A673 (cell line): ENCODE data around the gene PA2G4. TPM values are rescaled to one million over a fixed set of nuclear protein-coding genes. Genes with fewer than 3 reads are reported as not detected.
"Not testable (repeated sequence)": the region's sequence is repeated elsewhere in the genome, so short reads cannot be mapped to it uniquely, and the experiment has no call there.

ENCODE experiments used
- BruUV-seq: library from RNA; stranded (reverse); fragments of 400-500 nt; replicated peaks from 2 replicates; lab custom pipeline; 2021; lab: Mats Ljungman, UMichigan
- CTCF ChIA-PET: fragments of 300-600 bp; sonication (Branson Sonifier 250); formaldehyde crosslinking; loops from one replicate; lab custom pipeline; 2022; ENCODE audit warnings: antibody characterized with exemption; lab: Charles Lee
- POLR2A ChIA-PET: fragments of 300-600 bp; sonication (Branson Sonifier 250); formaldehyde crosslinking; loops from one replicate; lab custom pipeline; 2022; ENCODE audit warnings: antibody characterized with exemption; ENCODE audit not compliant: low non-redundant PET; lab: Charles Lee
- DNase-seq: peaks from one replicate; pipeline ENCODE4 v3.0.0-alpha.2; 2015; ENCODE audit warnings: low spot score
- H3K27ac ChIP-seq: fragments of 200-600 bp; sonication (generic); 2 replicates; pipeline ENCODE4 v1.5.1; 2016; ENCODE audit warnings: mixed run types, low read depth, mild to moderate bottlenecking, mixed read lengths, antibody characterized with exemption, low read length; ENCODE audit not compliant: poor library complexity, severe bottlenecking
- H3K27me3 ChIP-seq: fragments of 200-600 bp; sonication (generic); replicated peaks from 2 replicates; pipeline ENCODE4 v1.6.1; 2017; ENCODE audit warnings: mixed run types, low read depth, mild to moderate bottlenecking, mixed read lengths, antibody characterized with exemption, low read length; ENCODE audit not compliant: insufficient read depth, poor library complexity
- H3K36me3 ChIP-seq: fragments of 200-600 bp; sonication (generic); 2 replicates; pipeline ENCODE4 v1.6.1; 2016; ENCODE audit warnings: mixed run types, mild to moderate bottlenecking, mixed read lengths, antibody characterized with exemption, low read length; ENCODE audit not compliant: insufficient read depth, poor library complexity, severe bottlenecking
- H3K4me1 ChIP-seq: fragments of 200-600 bp; sonication (generic); 2 replicates; pipeline ENCODE4 v1.6.1; 2017; ENCODE audit warnings: mixed run types, mild to moderate bottlenecking, mixed read lengths, antibody characterized with exemption, low read length; ENCODE audit not compliant: insufficient read depth, poor library complexity, severe bottlenecking
- H3K4me3 ChIP-seq: fragments of 200-600 bp; sonication (generic); 2 replicates; pipeline ENCODE4 v1.5.1; 2016; ENCODE audit warnings: low read depth, mixed run types, mild to moderate bottlenecking, mixed read lengths, low read length; ENCODE audit not compliant: poor library complexity, severe bottlenecking
- H3K9me3 ChIP-seq: fragments of 200-600 bp; sonication (generic); 2 replicates; pipeline ENCODE4 v1.6.1; 2016; ENCODE audit warnings: mixed run types, low read depth, mild to moderate bottlenecking, mixed read lengths, antibody characterized with exemption, low read length; ENCODE audit not compliant: poor library complexity, severe bottlenecking
- CTCF ChIP-seq: fragments of 300-800, 200-600 bp; sonication (generic); conservative IDR thresholded peaks from 2 replicates; pipeline ENCODE4 v1.5.1; 2017; ENCODE audit warnings: low read depth, mild to moderate bottlenecking, antibody characterized with exemption, low read length, moderate library complexity, mixed read lengths
- EZH2 ChIP-seq: fragments of 200-600 bp; sonication (generic); IDR thresholded peaks from 2 replicates; pipeline ENCODE4 v1.6.1; 2017; ENCODE audit warnings: borderline replicate concordance, low read depth, mild to moderate bottlenecking, mixed read lengths, antibody characterized with exemption, low read length; ENCODE audit not compliant: poor library complexity, severe bottlenecking
- intact Hi-C: fragments of 100-400 bp; cut with micrococcal nuclease; formaldehyde crosslinking; loops from one replicate; pipeline ENCODE4 v1.10.0; 2022; ENCODE audit not compliant: unreplicated experiment
- total RNA-seq: library from RNA; stranded (reverse); gene quantifications from 2 replicates; pipeline ENCODE4 v1.2.3, GENCODE V29; 2021

The PA2G4 gene
- total RNA-seq, 1 experiment from 2014 or later, result 327 TPM

GRCh38 chr12:56062996-56063395 lies 41.4 kb upstream of the PA2G4 start:
- no peak overlapping the region for H3K27ac ChIP-seq
- CTCF ChIA-PET, result no interaction called here
- H3K4me3 ChIP-seq, result no peak overlapping the region
- H3K27me3 ChIP-seq, result no peaks in the 10 kb centered on the region
- DNase-seq, result no peak
- H3K36me3 ChIP-seq, result no peaks in the 10 kb centered on the region
- intact Hi-C loops, result no loop called here
- TF ChIP-seq EZH2 (no peak), CTCF (no peak)
- POLR2A ChIA-PET, result no interaction called here
- no peaks in the 10 kb centered on the region for H3K4me1 ChIP-seq
- no peaks in the 10 kb centered on the region for H3K9me3 ChIP-seq
- no TSS peak for BruUV-seq

- Histone ChIP-seq H3K27ac (no peak overlapping the region), H3K27me3 (no peaks in the 10 kb centered on the region), H3K4me3 (no peak overlapping the region), H3K4me1 (no peaks in the 10 kb centered on the region), H3K36me3 (no peaks in the 10 kb centered on the region), H3K9me3 (no peaks in the 10 kb centered on the region)
- ChIA-PET POLR2A (no interaction called here), CTCF (no interaction called here)
- TF ChIP-seq EZH2, result no peak
- no peak for TF ChIP-seq CTCF
- no TSS peak for BruUV-seq
- intact Hi-C loops, result no loop called here
- DNase-seq, result no peak
These were observed 32.7 kb upstream of the PA2G4 start for GRCh38 chr12:56071648-56072047.

GRCh38 chr12:56074396-56074795 lies 30.0 kb upstream of the PA2G4 start:
- no peaks in the 10 kb centered on the region for H3K27me3 ChIP-seq
- no peak for TF ChIP-seq EZH2
- TF ChIP-seq CTCF, result no peak
- no peaks in the 10 kb centered on the region for H3K4me1 ChIP-seq
- no TSS peak for BruUV-seq
- intact Hi-C loops, result no loop called here
- no peak overlapping the region for H3K4me3 ChIP-seq
- H3K9me3 ChIP-seq, result no peaks in the 10 kb centered on the region
- no peak overlapping the region for H3K27ac ChIP-seq
- ChIA-PET POLR2A (no interaction called here), CTCF (interaction anchor here (0.7 kb wide), 1 partner anchor 27 kb away, joined by 3 read pairs; no protein-coding TSS in a partner anchor)
- H3K36me3 ChIP-seq, result no peaks in the 10 kb centered on the region
- no peak for DNase-seq

GRCh38 chr12:56077966-56078365 lies 26.4 kb upstream of the PA2G4 start:
- DNase-seq, H3K9me3 ChIP-seq, H3K4me1 ChIP-seq, H3K27me3 ChIP-seq, intact Hi-C loops, H3K4me3 ChIP-seq, BruUV-seq, H3K27ac ChIP-seq, POLR2A ChIA-PET, H3K36me3 ChIP-seq: not testable (repeated sequence)
- CTCF ChIA-PET, result interaction anchor here (0.7 kb wide), 3 partner anchors 145 to 1230 kb away, joined by 3 to 4 read pairs (median 3); partner anchors contain the start of gene RBMS2
